A549 (cell line): Measurements from ENCODE around the gene MALRD1. TPM values are rescaled to one million over a fixed set of nuclear protein-coding genes. Genes with fewer than 3 reads are reported as not detected.

Experiments
- ATAC-seq, 2 experiments: fragments of 200-7000 bp in 1 of 2; fragments of >200 bp in 1 of 2; cut with Nextera tagmentation in 1 of 2; cut with Tn5 transposase in 1 of 2; 3 replicates each; pipeline versions ENCODE4 v1.8.0 to v1.9.1; 2018 to 2020; ENCODE audit warnings: mild to moderate bottlenecking in 1 of 2, moderate library complexity in 1 of 2
- CTCF ChIA-PET: fragments of 300-600 bp; sonication (Branson Sonifier 250); formaldehyde crosslinking; extraction: SDS; loops from one replicate; lab custom pipeline; 2021; ENCODE audit warnings: antibody characterized with exemption, inconsistent platforms; lab: Yijun Ruan, JAX
- POLR2A ChIA-PET: fragments of 350-600 bp; formaldehyde crosslinking; extraction: SDS; loops from one replicate; lab custom pipeline; 2021; ENCODE audit warnings: antibody characterized with exemption, inconsistent platforms; lab: Yijun Ruan, JAX
- DNase-seq, 2 experiments: peaks; one replicate each; pipeline versions ENCODE4 v3.0.0 to v3.0.0-alpha.2; 2011 to 2016; ENCODE audit warnings: low read depth in 1 of 2, low spot score in 1 of 2
- FAIRE-seq: peaks from 2 replicates; lab custom pipeline; 2011; peaks lifted over from hg19 to GRCh38; lab: Jason Lieb, UNC
- H3K27ac ChIP-seq, 2 experiments: fragments of >200 bp; sonication (Bioruptor Twin); formaldehyde crosslinking; 3 replicates each; pipeline ENCODE4 v1.5.1; 2016 to 2017
- H3K4me1 ChIP-seq: fragments of >200 bp; sonication (Bioruptor Twin); formaldehyde crosslinking; 3 replicates; pipeline ENCODE4 v1.6.1; 2016
- H3K4me2 ChIP-seq: fragments of >200 bp; sonication (Bioruptor Twin); formaldehyde crosslinking; 3 replicates; pipeline ENCODE4 v1.6.1; 2016
- H3K4me3 ChIP-seq: fragments of >200 bp; sonication (Bioruptor Twin); formaldehyde crosslinking; 3 replicates; pipeline ENCODE4 v1.5.1; 2016
- H3K9me3 ChIP-seq: fragments of >200 bp; sonication (Bioruptor Twin); formaldehyde crosslinking; 3 replicates; pipeline ENCODE4 v1.6.1; 2016
- CBX2 ChIP-seq: fragments of 200-600 bp; sonication (generic); IDR thresholded peaks from 2 replicates; pipeline ENCODE4 v1.6.1; 2016; ENCODE audit warnings: low read depth, mild to moderate bottlenecking, borderline replicate concordance
- CEBPB ChIP-seq, 2 experiments: fragments of >200 bp in 1 of 2; sonication (Bioruptor Twin) in 1 of 2; formaldehyde crosslinking in 1 of 2; IDR thresholded peaks; 2 replicates each; pipeline ENCODE4 v1.6.1; 2012 to 2016
- EHMT2 ChIP-seq: fragments of 200-600 bp; sonication (generic); IDR thresholded peaks from 2 replicates; pipeline ENCODE4 v1.6.1; 2016; ENCODE audit warnings: antibody characterized with exemption, low read depth, mild to moderate bottlenecking, moderate library complexity
- ESRRA ChIP-seq: fragments of 150-350 bp; IDR thresholded peaks from 2 replicates; pipeline ENCODE4 v1.6.1; 2014; ENCODE audit warnings: mild to moderate bottlenecking, low read length, borderline replicate concordance
- GATA3 ChIP-seq: IDR thresholded peaks from 2 replicates; pipeline ENCODE4 v1.6.1; 2012; ENCODE audit warnings: borderline replicate concordance
- HDAC2 ChIP-seq: fragments of 200-600 bp; sonication (generic); IDR thresholded peaks from 2 replicates; pipeline ENCODE4 v1.6.1; 2016
- HOXB13 ChIP-seq: fragments of 250-450 bp; sonication (Bioruptor Pico); IDR thresholded peaks from 2 replicates; pipeline ENCODE4 v1.5.0; 2020; ENCODE audit warnings: low read depth, mild to moderate bottlenecking, moderate library complexity
- KDM5A ChIP-seq: fragments of 200-600 bp; sonication (generic); IDR thresholded peaks from 2 replicates; pipeline ENCODE4 v1.6.1; 2016; ENCODE audit warnings: antibody characterized with exemption, mild to moderate bottlenecking
- MAX ChIP-seq: IDR thresholded peaks from 2 replicates; pipeline ENCODE4 v1.6.1; 2012
- PHF8 ChIP-seq: fragments of 200-600 bp; sonication (generic); IDR thresholded peaks from 2 replicates; pipeline ENCODE4 v1.6.1; 2016; ENCODE audit warnings: low read depth, mild to moderate bottlenecking, antibody characterized with exemption, moderate library complexity, borderline replicate concordance
- POLR2A ChIP-seq: IDR thresholded peaks from 2 replicates; pipeline ENCODE4 v1.6.1; 2012; ENCODE audit warnings: mild to moderate bottlenecking, low read length
- RCOR1 ChIP-seq: fragments of 150-350 bp; IDR thresholded peaks from 2 replicates; pipeline ENCODE4 v1.6.1; 2014; ENCODE audit warnings: antibody characterized with exemption, low read length, low read depth
- RFX5 ChIP-seq: fragments of 450-650 bp; IDR thresholded peaks from 2 replicates; pipeline ENCODE4 v1.7.1; 2014; ENCODE audit warnings: antibody characterized with exemption, mild to moderate bottlenecking, moderate library complexity
- SREBF2 ChIP-seq: fragments of 450-650 bp; IDR thresholded peaks from 2 replicates; pipeline ENCODE4 v1.6.1; 2014; ENCODE audit warnings: mild to moderate bottlenecking, moderate library complexity
- TP53 ChIP-seq: fragments of 250-450 bp; sonication (Bioruptor Pico); IDR thresholded peaks from 2 replicates; pipeline ENCODE4 v1.5.0; 2021; ENCODE audit warnings: mild to moderate bottlenecking, moderate library complexity
- USF2 ChIP-seq: fragments of 450-650 bp; IDR thresholded peaks from 2 replicates; pipeline ENCODE4 v1.6.1; 2014; ENCODE audit warnings: antibody characterized with exemption
- WGBS: methylation state at CpG from one replicate; pipeline ENCODE4 v1.1.6; 2017; ENCODE audit errors: missing lambda C conversion rate; 5-methylcytosine and 5-hydroxymethylcytosine counted together
- polyA plus RNA-seq, 4 experiments: library from polyadenylated mRNA; depleted of rRNA in 3 of 4; stranded (reverse); fragments of >200 nt; fragmentation: RNase III in 1 of 4; extraction: RNeasy Plus Mini Kit Qiagen cat#74134 plus additional on column Dnase treatment in 1 of 4; gene quantifications; 2 replicates in 3 of 4; 3 replicates in 1 of 4; pipeline ENCODE4 v1.2.3, GENCODE V29; 2011 to 2017
- TF ChIP-seq, protein P1 (sequence below): IDR thresholded peaks from 2 replicates; pipeline ENCODE4 v1.6.1; 2012; ENCODE audit warnings: low read depth, borderline replicate concordance
- TF ChIP-seq, protein P2 (sequence below): fragments of >200 bp; sonication (Bioruptor Twin); formaldehyde crosslinking; IDR thresholded peaks from 2 replicates; pipeline ENCODE4 v1.6.1; 2016
- TF ChIP-seq, protein P3 (sequence below): fragments of 250-450 bp; sonication (Bioruptor Pico); IDR thresholded peaks from 2 replicates; pipeline ENCODE4 v1.5.0; 2021; ENCODE audit warnings: mild to moderate bottlenecking, moderate library complexity, borderline replicate concordance

The MALRD1 gene
- polyA plus RNA-seq, 2 of the 4 experiments (the other 2 are of a cell fraction): not detected

- DNase-seq: no peak
- no peak for ATAC-seq
- Histone ChIP-seq H3K27ac (no peak overlapping the region), H3K4me3 (no peak overlapping the region), H3K4me1 (no peaks in the 10 kb centered on the region), H3K4me2 (no peak overlapping the region), H3K9me3 (no peaks in the 10 kb centered on the region; the same call in 2 of the 3 replicates)
- no peak for FAIRE-seq
- TF ChIP-seq CBX2: no peak
- no peak for TF ChIP-seq POLR2A
- no peak for TF ChIP-seq RCOR1
- ChIA-PET POLR2A (no interaction called here), CTCF (interaction anchor here (0.6 kb wide), 1 partner anchor 267 kb away, joined by 3 read pairs; no protein-coding TSS in a partner anchor)
- WGBS: 61% methylated on average over 3 of the region's 3 CpGs
These were observed 634.8 kb downstream of the MALRD1 start for GRCh38 chr10:19683356-19683755.

- CTCF ChIA-PET: interaction anchor here (0.6 kb wide), 1 partner anchor 267 kb away, joined by 3 read pairs; no protein-coding TSS in a partner anchor
- Histone ChIP-seq H3K27ac (no peak overlapping the region), H3K9me3 (no peaks in the 10 kb centered on the region; the same call in 2 of the 3 replicates), H3K4me2 (no peak overlapping the region), H3K4me3 (no peak overlapping the region), H3K4me1 (no peaks in the 10 kb centered on the region)
- POLR2A ChIA-PET: no interaction called here
- no peak for ATAC-seq
- TF ChIP-seq CBX2 (no peak), SREBF2 (no peak)
- no peak for DNase-seq
- 13% methylated on average over 5 of the region's 5 CpGs for WGBS
- no peak for FAIRE-seq
These were observed 635.4 kb downstream of the MALRD1 start for GRCh38 chr10:19683960-19684359.

DNA sequence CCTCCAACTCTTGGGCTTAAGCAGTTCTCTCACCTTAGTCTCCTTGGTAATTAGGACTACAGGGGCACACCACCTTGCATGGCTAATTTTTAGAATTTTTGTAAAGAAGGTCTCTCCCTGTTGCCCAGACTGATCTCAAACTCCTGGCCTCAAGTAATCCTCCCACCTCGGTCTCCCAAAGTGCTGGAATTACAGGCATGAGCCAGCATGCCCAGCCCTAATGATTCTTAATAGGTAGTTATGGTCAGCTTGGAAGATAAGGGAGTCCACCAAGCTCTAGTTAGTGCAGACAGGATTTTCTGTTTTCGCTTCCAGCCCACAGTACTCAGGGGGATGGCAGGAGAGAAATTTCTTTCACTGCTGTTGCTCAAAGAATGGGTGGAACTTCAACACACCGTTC, 639.7 kb downstream of the MALRD1 start:
- DNase-seq (no peak), ATAC-seq (no peak), FAIRE-seq (no peak)
- Histone ChIP-seq H3K4me2 (no peak overlapping the region), H3K27ac (no peak overlapping the region), H3K4me3 (no peak overlapping the region), H3K9me3 (no peaks in the 10 kb centered on the region; the same call in 2 of the 3 replicates), H3K4me1 (no peaks in the 10 kb centered on the region)
- POLR2A ChIA-PET: no interaction called here
- WGBS: 44% methylated on average over 3 of the region's 3 CpGs
- CTCF ChIA-PET: no interaction called here
- TF ChIP-seq USF2 (no peak), CEBPB (IDR thresholded peaks at IDR 0.05) (no peak), MAX (no peak), PHF8 (no peak), EHMT2 (no peak), GATA3 (no peak), TP53 (no peak), ESRRA (no peak), HDAC2 (no peak), KDM5A (no peak)
- TF ChIP-seq, protein P1, sequence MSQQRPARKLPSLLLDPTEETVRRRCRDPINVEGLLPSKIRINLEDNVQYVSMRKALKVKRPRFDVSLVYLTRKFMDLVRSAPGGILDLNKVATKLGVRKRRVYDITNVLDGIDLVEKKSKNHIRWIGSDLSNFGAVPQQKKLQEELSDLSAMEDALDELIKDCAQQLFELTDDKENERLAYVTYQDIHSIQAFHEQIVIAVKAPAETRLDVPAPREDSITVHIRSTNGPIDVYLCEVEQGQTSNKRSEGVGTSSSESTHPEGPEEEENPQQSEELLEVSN: no peak
- TF ChIP-seq, protein P2, sequence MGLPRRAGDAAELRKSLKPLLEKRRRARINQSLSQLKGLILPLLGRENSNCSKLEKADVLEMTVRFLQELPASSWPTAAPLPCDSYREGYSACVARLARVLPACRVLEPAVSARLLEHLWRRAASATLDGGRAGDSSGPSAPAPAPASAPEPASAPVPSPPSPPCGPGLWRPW: no peak
- TF ChIP-seq, protein P3, sequence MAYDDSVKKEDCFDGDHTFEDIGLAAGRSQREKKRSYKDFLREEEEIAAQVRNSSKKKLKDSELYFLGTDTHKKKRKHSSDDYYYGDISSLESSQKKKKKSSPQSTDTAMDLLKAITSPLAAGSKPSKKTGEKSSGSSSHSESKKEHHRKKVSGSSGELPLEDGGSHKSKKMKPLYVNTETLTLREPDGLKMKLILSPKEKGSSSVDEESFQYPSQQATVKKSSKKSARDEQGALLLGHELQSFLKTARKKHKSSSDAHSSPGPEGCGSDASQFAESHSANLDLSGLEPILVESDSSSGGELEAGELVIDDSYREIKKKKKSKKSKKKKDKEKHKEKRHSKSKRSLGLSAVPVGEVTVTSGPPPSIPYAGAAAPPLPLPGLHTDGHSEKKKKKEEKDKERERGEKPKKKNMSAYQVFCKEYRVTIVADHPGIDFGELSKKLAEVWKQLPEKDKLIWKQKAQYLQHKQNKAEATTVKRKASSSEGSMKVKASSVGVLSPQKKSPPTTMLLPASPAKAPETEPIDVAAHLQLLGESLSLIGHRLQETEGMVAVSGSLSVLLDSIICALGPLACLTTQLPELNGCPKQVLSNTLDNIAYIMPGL (CRISPR knock-in tag): no peak

DNA sequence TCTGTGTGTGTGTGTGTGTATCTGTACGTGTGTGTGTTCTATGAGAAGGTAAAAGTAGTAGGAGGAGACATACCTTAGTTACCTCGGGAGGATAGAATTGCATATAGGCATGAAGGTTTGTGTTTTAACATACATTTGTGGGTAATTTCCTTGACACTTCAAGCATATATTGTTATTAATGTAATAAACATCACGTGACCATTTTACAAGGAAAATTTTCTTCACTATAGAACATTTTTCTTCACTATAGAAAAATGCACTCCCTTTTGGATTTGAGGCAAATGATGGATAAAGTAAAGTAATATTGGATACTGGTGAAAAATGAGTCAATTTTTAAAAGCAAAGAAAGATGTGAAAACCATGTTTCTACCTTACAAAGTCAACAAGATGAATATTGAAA, 640.6 kb downstream of the MALRD1 start:
- no peaks in the 10 kb centered on the region; the same call in 2 of the 3 replicates for H3K9me3 ChIP-seq
- H3K4me3 ChIP-seq: no peak overlapping the region
- H3K27ac ChIP-seq: no peak overlapping the region
- H3K4me2 ChIP-seq: no peak overlapping the region
- FAIRE-seq: no peak
- no peak for DNase-seq
- no peak for ATAC-seq
- POLR2A ChIA-PET: no interaction called here
- CTCF ChIA-PET: no interaction called here
- TF ChIP-seq USF2: 0 out of 2 replicates have a peak, but pooled peaks have one; percentile 11
- no peak for TF ChIP-seq HOXB13 (CRISPR knock-in tag)
- no peak for TF ChIP-seq RFX5
- TF ChIP-seq KDM5A: no peak
- WGBS: 12% methylated on average over 3 of the region's 3 CpGs
- H3K4me1 ChIP-seq: no peaks in the 10 kb centered on the region
